GM19351 (cell line): ENCODE data around the gene MED25.
"Not testable (repeated sequence)": the region's sequence is repeated elsewhere in the genome, so short reads cannot be mapped to it uniquely, and the experiment has no call there.

Experiments
- ATAC-seq: cut with Tn5 transposase; IDR thresholded peaks from one replicate; pipeline ENCODE4 v1.9.1; 2021; ENCODE audit warnings: mild to moderate bottlenecking, moderate library complexity; ENCODE audit not compliant: unreplicated experiment

MED25 gene

GRCh38 chr19:49814010-49814409, 4.1 kb upstream of the MED25 start:
- no peak for ATAC-seq

DNA sequence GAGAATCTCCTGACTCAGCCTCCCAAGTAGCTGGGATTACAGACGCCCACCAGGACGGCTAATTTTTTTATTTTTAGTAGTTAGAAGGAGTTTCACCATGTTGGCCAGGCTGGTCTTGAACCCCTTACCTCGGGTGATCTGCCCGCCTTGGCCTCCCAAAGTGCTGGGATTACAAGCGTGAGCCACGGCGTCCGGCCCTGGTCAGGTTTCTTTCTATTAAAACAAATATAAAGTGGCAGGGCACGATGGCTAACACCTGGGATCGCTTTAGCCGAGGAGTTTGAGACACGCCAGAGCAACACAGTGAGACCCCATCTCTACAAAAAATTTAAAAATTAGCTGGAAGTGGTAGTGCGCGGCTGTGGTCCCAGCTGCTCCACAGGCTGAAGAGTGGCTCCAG, 1.5 kb upstream of the MED25 start:
- ATAC-seq: no peak

GRCh38 chr19:49818649-49819370, 721 bp downstream of the MED25 start:
- no peak for ATAC-seq

DNA sequence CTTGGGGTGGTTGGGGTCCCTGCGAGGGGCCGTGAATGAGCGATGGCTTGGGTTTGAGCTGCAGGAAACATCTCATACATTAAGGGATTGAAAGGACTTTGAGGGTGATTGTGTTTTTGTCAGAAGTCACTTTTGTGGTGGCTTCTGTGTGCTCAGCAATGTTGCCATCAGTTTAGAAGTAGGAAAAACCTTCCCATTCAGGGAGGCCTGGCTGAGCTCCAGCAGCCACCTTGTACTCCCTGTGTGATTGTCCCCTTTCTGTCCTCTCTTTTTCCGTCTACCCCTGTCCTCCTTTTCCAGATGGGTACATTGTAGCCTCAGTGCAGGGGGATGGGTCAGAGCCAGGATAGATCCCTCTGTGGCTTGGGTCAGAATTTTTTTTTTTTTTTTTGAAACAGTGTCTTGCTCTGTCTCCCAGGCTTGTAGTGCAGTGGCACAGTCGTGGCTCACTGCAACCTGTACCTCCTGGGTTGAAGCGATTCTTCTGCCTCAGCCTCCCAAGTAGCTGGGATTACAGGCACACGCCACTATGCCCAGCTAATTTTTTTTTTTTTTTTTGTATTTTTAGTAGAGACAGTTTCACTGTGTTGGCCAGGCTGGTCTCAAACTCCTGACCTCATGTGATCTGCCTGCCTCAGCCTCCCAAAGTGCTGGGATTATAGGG, 1.5 kb downstream of the MED25 start:
- not testable (repeated sequence) for ATAC-seq

- no peak for ATAC-seq
Measured at GRCh38 chr19:49820125-49820524, 2.0 kb downstream of the MED25 start.

DNA sequence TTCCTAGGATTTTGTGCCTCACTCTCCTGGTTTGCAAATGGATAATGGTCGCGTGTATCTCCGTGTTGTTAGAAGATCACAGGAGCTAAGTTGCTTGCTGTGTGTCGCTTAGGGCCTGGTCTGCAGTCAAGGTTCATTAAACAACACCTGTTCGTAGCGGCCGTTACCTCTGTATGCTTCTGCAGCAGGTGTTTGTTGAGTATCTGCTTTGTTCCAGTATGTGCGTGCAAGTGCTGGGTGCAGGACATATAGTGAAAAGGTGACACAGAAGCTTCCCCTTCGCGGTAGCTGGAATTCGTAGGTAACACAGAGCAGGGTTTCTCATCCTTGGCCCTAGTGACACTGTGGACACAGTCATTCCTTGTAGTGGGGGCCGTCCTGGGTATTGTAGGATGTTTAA, 5.4 kb downstream of the MED25 start:
- ATAC-seq: no peak

- ATAC-seq: no peak
Measured at GRCh38 chr19:49824662-49825061, 6.6 kb downstream of the MED25 start.

DNA sequence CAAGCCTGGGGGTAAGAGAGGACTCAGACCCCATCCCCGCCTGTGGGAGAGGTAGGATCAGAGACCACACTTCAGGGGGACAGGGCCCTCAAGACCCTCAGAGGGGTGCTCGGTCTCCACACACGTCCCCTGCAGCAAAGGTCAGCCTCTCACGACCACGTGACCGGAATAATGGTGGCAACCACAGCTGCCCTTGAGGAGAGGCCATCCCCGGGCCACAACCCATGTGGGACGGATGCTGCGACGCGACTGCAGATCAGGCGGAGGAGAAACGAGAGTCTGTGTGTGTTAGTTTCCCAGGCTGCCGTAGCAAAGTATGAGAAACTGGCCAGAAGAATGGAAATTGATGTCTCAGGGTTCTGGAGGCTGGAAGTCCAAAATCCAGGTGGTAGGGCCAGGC, 8.9 kb downstream of the MED25 start:
- ATAC-seq: no peak

DNA sequence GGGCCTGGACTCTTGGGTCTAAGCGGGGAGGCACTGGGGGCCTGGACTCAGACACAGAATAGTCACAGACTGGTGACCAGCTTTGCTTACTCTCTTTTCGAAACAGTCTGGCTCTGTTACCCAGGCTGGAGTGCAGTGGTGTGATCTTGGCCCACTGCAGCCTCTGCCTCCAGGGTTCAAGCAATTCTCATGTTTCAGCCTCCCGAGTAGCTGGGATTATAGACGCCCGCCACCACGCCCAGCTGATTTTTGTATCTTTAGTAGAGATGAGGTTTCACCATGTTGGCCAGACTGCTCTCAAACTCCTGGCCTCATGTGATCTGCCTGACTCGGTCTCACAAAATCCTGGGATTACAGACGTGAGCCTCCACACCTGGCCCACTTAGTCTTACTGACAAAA, 11.1 kb downstream of the MED25 start:
- ATAC-seq: no peak

DNA sequence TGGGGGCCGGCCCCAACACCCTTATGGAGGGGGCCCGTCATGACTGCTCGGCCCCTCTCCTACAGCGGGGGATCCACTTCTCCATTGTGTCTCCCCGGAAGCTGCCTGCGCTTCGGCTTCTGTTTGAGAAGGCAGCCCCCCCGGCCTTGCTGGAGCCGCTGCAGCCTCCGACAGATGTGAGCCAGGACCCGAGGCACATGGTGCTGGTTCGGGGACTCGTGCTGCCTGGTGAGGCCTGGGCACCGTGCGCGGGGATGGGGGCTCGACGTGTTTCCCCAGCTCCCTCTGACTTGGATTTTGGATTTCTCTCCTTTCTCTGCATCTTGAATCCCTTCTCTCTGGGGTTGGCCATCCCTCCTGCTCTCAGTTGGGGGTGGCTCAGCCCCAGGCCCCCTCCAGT, 11.6 kb downstream of the MED25 start:
- ATAC-seq: no peak

- no peak for ATAC-seq
Measured at GRCh38 chr19:49830766-49831165, 12.7 kb downstream of the MED25 start.

GRCh38 chr19:49831592-49831991, 13.5 kb downstream of the MED25 start:
- ATAC-seq: no peak

GRCh38 chr19:49832556-49832955, 14.5 kb downstream of the MED25 start:
- ATAC-seq: no peak

- no peak for ATAC-seq
Measured at GRCh38 chr19:49833599-49833998, 15.5 kb downstream of the MED25 start.

DNA sequence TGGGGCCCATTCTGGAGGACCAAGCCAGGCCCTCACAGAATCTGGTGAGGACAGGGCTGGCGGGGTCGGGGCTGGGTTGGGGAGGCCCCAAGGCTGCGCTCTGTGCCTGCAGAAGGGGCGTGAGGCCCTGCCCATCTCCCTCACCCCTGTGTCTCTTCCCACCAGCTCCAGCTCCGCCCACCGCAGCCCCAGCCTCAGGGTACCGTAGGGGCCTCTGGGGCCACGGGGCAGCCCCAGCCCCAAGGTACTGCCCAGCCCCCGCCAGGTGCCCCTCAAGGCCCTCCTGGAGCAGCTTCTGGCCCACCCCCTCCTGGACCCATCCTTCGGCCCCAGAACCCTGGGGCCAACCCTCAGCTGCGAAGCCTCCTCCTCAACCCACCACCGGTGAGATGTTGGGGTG, 17.5 kb downstream of the MED25 start:
- no peak for ATAC-seq

DNA sequence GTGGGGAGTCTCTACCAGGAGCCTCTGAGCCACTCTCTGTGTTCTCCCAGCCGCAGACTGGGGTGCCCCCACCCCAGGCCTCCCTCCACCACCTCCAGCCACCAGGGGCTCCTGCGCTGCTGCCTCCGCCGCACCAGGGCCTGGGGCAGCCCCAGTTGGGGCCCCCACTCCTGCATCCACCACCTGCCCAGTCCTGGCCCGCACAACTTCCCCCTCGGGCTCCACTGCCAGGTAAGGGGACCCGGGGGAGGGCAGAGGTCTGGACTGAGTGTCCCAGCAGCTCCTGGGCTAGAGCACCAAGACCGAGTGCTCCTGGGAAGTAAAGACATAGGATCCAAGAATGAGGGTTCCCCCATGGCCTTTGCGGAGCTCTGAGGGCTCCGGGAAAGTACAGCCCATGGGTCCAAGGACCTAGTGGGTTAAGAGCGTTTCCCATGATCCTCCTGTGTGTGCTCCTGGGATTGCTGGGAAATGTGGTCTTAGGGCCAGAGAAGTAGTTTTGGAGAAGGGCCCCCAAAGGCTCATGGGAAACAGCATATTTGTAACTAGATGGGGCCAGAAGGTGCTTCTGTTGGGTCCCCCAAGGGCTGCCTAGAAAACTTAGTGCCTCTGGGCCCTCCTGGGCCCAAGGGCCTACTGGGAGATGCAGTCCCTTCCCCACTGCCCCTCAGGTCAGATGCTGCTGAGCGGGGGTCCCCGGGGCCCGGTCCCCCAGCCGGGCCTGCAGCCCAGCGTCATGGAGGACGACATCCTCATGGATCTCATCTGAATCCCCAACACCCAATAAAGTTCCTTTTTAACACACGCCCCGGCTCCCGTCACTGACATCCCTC, 18.3 kb downstream of the MED25 start:
- no peak for ATAC-seq

GRCh38 chr19:49837009-49837310, 18.9 kb downstream of the MED25 start:
- no peak for ATAC-seq

DNA sequence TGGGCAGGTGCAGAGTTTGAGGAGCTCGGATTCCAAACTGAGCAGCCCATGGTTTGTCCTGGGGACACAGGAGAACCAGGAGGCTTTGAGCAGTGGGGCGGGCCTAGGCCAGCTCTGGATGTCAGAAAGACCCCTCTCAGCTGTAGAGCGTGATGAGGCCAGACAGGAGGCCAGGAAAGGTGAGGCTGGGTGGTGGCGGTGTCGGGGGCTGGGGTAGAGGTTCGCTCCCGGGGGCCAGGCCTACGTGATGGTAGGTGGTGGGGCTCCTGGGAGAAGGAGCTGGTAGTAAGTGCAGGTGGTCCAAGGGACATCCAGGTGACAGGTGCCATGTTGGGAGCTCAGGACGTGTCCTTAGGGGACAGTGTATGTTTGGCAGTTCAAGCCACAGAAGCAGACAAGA, 19.3 kb downstream of the MED25 start:
- no peak for ATAC-seq

- no peak for ATAC-seq
Measured at GRCh38 chr19:49838885-49839588, 20.9 kb downstream of the MED25 start.

DNA sequence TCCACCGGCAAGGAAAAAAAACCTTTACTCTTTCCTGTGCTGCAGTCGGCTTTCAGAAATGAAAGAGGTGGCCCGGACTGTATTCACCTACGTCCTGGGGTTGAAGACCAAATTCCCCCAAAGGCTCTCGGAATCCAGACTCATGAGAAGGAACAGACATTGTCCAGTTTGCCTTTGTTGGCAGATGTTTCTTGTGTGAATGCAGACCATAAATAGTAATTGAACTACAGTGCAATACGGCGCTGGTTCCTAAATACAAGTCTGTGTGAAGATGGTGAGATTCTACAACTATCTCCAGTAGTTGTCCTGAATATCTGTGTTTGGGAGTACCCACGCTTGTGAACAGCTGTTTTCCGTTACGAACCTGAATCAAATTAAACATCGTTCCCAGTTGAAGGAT, 21.6 kb downstream of the MED25 start:
- ATAC-seq: no peak

- no peak for ATAC-seq
Measured at GRCh38 chr19:49840321-49840720, 22.2 kb downstream of the MED25 start.
